Rectal smooth muscle tissue (tissue), 1 donor: Measurements from ENCODE around the gene ARHGAP33.

Experiments used
- H3K27ac ChIP-seq: one replicate; pipeline ENCODE4 v1.7.0; 2013; ENCODE audit warnings: low read depth, low read length, inconsistent platforms
- H3K27me3 ChIP-seq: one replicate; pipeline ENCODE4 v1.7.0; 2013; ENCODE audit warnings: low read length; ENCODE audit not compliant: control insufficient read depth, insufficient read depth
- H3K36me3 ChIP-seq: one replicate; pipeline ENCODE4 v1.7.0; 2013; ENCODE audit warnings: low read length; ENCODE audit not compliant: control insufficient read depth, insufficient read depth
- H3K4me1 ChIP-seq: one replicate; pipeline ENCODE4 v1.7.0; 2013; ENCODE audit warnings: low read length; ENCODE audit not compliant: control insufficient read depth, insufficient read depth
- H3K4me3 ChIP-seq: one replicate; pipeline ENCODE4 v1.7.0; 2013; ENCODE audit warnings: low read length
- H3K9ac ChIP-seq: one replicate; pipeline ENCODE4 v1.7.0; 2013; ENCODE audit warnings: low read length

The ARHGAP33 gene

GRCh38 chr19:35775298-35776101 lies at the start of gene ARHGAP33:
Gene ARHGAP33, plus strand, starts transcription at chr19:35775564. Its CDS starts 95 bp downstream, at chr19:35775659.
- Histone ChIP-seq H3K27me3 (no peaks in the 10 kb centered on the region), H3K27ac (no peak within 1 kb of the TSS), H3K4me1 (peaks cover 2% of the 10 kb centered on the region), H3K4me3 (peak within 1 kb of the TSS; percentile 70), H3K9ac (no peak within 1 kb of the TSS), H3K36me3 (peaks cover 3% of the 10 kb centered on the region)

- Histone ChIP-seq H3K9ac (no peak overlapping the region), H3K4me3 (no peak overlapping the region), H3K27me3 (no peaks in the 10 kb centered on the region), H3K27ac (no peak overlapping the region), H3K4me1 (no peaks in the 10 kb centered on the region), H3K36me3 (peaks cover 75% of the 10 kb centered on the region)
These were observed 48.1 kb upstream of the ARHGAP33 start for GRCh38 chr19:35727053-35727955.

GRCh38 chr19:35727956-35728706 lies 47.2 kb upstream of the ARHGAP33 start:
- no peak overlapping the region for H3K27ac ChIP-seq

GRCh38 chr19:35729021-35729420 lies 46.3 kb upstream of the ARHGAP33 start:
- Histone ChIP-seq H3K27me3 (no peaks in the 10 kb centered on the region), H3K9ac (no peak overlapping the region), H3K27ac (no peak overlapping the region), H3K4me3 (no peak overlapping the region), H3K4me1 (no peaks in the 10 kb centered on the region), H3K36me3 (peaks cover 62% of the 10 kb centered on the region)

More at GRCh38 chr19:35727956-35728706, 47.2 kb upstream of the ARHGAP33 start:
- Histone ChIP-seq H3K27me3 (no peaks in the 10 kb centered on the region), H3K4me3 (no peak overlapping the region), H3K9ac (no peak overlapping the region), H3K4me1 (no peaks in the 10 kb centered on the region), H3K36me3 (peaks cover 67% of the 10 kb centered on the region)

- Histone ChIP-seq H3K4me3 (no peak overlapping the region), H3K9ac (no peak overlapping the region), H3K27me3 (no peaks in the 10 kb centered on the region), H3K27ac (no peak overlapping the region), H3K4me1 (no peaks in the 10 kb centered on the region), H3K36me3 (peaks cover 61% of the 10 kb centered on the region)
These were observed 45.6 kb upstream of the ARHGAP33 start for GRCh38 chr19:35729763-35730162.

GRCh38 chr19:35730326-35730725 lies 45.0 kb upstream of the ARHGAP33 start:
- H3K36me3 ChIP-seq: peaks cover 60% of the 10 kb centered on the region
- H3K9ac ChIP-seq: no peak overlapping the region
- no peak overlapping the region for H3K4me3 ChIP-seq
- no peaks in the 10 kb centered on the region for H3K4me1 ChIP-seq
- H3K27me3 ChIP-seq: no peaks in the 10 kb centered on the region
- H3K27ac ChIP-seq: no peak overlapping the region

- Histone ChIP-seq H3K4me3 (no peak overlapping the region), H3K9ac (no peak overlapping the region), H3K27me3 (no peaks in the 10 kb centered on the region), H3K4me1 (no peaks in the 10 kb centered on the region), H3K27ac (no peak overlapping the region), H3K36me3 (peaks cover 54% of the 10 kb centered on the region)
These were observed 44.0 kb upstream of the ARHGAP33 start for GRCh38 chr19:35731353-35731752.

- Histone ChIP-seq H3K9ac (no peak overlapping the region), H3K4me1 (no peaks in the 10 kb centered on the region), H3K27me3 (no peaks in the 10 kb centered on the region), H3K36me3 (peaks cover 54% of the 10 kb centered on the region), H3K27ac (no peak overlapping the region), H3K4me3 (no peak overlapping the region)
These were observed 43.5 kb upstream of the ARHGAP33 start for GRCh38 chr19:35731779-35732405.

- no peak overlapping the region for H3K4me3 ChIP-seq
- H3K27ac ChIP-seq: no peak overlapping the region
- H3K36me3 ChIP-seq: peaks cover 49% of the 10 kb centered on the region
- no peak overlapping the region for H3K9ac ChIP-seq
- H3K4me1 ChIP-seq: no peaks in the 10 kb centered on the region
- no peaks in the 10 kb centered on the region for H3K27me3 ChIP-seq
These were observed 42.7 kb upstream of the ARHGAP33 start for GRCh38 chr19:35732540-35733179.

GRCh38 chr19:35733180-35734125 lies 41.9 kb upstream of the ARHGAP33 start:
- Histone ChIP-seq H3K27ac (no peak overlapping the region), H3K36me3 (peaks cover 50% of the 10 kb centered on the region), H3K9ac (no peak overlapping the region)

GRCh38 chr19:35734273-35734672 lies 41.1 kb upstream of the ARHGAP33 start:
- H3K9ac ChIP-seq: no peak overlapping the region
- H3K4me1 ChIP-seq: no peaks in the 10 kb centered on the region
- H3K27ac ChIP-seq: no peak overlapping the region
- H3K36me3 ChIP-seq: peaks cover 48% of the 10 kb centered on the region
- no peaks in the 10 kb centered on the region for H3K27me3 ChIP-seq
- no peak overlapping the region for H3K4me3 ChIP-seq

More at GRCh38 chr19:35733180-35734125, 41.9 kb upstream of the ARHGAP33 start:
- no peaks in the 10 kb centered on the region for H3K27me3 ChIP-seq
- H3K4me1 ChIP-seq: no peaks in the 10 kb centered on the region
- no peak overlapping the region for H3K4me3 ChIP-seq
